Fibroblast of lung (primary cell): ENCODE measurements around the gene HAO2.

ENCODE experiments used
- EZH2 ChIP-seq: IDR thresholded peaks from 2 replicates; pipeline ENCODE4 v1.5.1; 2012; ENCODE audit warnings: low read length, control low read depth, mild to moderate bottlenecking; ENCODE audit errors: missing control alignments
- TF ChIP-seq, protein P1 (sequence below), 2 donors: IDR thresholded peaks in 1 of 2; conservative IDR thresholded peaks in 1 of 2; 1 replicate in 1 of 2; 2 replicates in 1 of 2; pipeline ENCODE4 v1.5.1; 2011 to 2012; ENCODE audit warnings: low read length in 2 of 2, control low read depth in 1 of 2, inconsistent platforms in 1 of 2, low read depth in 1 of 2, mild to moderate bottlenecking in 1 of 2

GRCh38 chr1:119396982-119397381 is 28.4 kb downstream of the HAO2 start:
- TF ChIP-seq, protein P1, sequence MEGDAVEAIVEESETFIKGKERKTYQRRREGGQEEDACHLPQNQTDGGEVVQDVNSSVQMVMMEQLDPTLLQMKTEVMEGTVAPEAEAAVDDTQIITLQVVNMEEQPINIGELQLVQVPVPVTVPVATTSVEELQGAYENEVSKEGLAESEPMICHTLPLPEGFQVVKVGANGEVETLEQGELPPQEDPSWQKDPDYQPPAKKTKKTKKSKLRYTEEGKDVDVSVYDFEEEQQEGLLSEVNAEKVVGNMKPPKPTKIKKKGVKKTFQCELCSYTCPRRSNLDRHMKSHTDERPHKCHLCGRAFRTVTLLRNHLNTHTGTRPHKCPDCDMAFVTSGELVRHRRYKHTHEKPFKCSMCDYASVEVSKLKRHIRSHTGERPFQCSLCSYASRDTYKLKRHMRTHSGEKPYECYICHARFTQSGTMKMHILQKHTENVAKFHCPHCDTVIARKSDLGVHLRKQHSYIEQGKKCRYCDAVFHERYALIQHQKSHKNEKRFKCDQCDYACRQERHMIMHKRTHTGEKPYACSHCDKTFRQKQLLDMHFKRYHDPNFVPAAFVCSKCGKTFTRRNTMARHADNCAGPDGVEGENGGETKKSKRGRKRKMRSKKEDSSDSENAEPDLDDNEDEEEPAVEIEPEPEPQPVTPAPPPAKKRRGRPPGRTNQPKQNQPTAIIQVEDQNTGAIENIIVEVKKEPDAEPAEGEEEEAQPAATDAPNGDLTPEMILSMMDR (conservative IDR thresholded peaks at IDR 0.05 in 1 of 2, IDR thresholded peaks at IDR 0.05 in 1 of 2; ENCODE audit: low read depth in 1 of 2, low read length in 2 of 2): no peak
- TF ChIP-seq EZH2: no peak
